ENCODE measurements around the gene TMEM92.
"Not testable (repeated sequence)": the region's sequence is repeated elsewhere in the genome, so short reads cannot be mapped to it uniquely, and the experiment has no call there.

The TMEM92 gene

GRCh38 chr17:50301891-50302584 lies 27.8 kb downstream of the TMEM92 start:
- DNase-seq (ENCODE audit: low spot score), result no peak

- DNase-seq (ENCODE audit: low spot score), result no peak
These were observed 28.8 kb downstream of the TMEM92 start for GRCh38 chr17:50303051-50303450.

DNA sequence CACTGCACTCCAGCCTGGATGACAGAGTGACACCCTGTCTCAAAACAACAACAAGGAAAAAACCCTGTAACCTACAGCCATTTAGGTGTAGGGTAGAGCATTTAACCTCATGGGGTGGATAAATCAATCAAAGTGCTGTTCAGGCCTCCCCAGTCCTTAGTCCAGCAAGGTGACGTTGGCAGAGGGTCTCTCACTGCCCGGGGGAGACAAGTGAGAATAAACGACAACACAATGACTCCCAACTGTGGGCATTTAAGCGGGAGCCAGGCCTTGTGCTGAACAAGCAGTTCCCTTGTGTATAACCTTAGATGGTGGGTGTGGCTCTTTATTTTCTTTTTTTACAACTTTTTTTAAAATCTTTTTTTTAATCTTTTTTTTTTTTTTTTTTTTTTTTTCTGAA lies 29.3 kb downstream of the TMEM92 start:
- DNase-seq (ENCODE audit: low spot score), result no peak

DNA sequence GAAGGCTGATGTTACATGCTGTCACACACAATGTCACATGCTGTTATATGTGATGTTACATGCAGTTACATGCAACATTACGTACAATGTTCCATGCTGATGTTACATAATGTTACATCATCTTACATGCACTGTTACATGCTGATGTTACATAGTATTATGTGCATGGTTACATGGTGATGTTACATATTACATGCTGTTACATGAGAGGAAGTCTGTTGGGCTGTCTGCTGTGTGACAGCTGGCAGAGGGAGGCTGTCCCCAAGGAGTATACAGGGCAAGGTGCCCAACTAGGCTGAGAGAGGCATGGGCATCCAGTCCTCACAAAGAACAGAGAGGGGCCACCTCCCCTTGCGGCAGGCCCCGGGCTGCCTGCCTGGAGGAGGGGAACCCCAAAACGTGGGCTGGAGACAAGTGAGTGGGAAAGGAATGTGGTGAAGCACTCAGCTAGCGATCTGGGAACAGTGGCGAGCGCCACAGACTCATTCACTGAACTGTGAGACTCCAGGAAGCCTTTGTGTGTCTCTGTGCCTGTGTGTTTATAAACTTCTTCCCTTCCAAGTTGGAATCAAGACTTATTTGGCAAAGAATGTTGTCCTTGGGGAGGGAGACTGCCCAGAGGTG lies 30.6 kb downstream of the TMEM92 start:
- no peak for DNase-seq (ENCODE audit: low spot score)

DNA sequence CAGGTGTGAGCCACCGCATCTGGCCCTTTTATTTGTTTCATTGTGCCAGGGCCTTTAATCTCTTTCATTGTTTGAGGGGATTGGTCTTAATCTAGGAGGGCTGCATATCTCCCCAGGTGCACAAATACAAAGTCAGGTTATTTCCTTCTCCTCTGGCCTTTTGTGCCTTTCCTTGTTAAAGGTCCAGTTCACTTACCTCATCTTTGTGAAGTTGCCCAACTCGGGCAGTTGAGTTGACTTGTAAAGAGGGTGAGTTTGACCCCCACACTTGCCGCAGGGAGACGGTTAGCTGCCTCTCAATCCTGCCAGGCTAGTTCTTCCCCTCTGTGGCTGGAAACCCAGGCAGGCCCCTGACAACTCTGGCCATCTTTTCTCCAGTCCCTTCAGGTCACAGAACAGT lies 33.4 kb downstream of the TMEM92 start:
- no peak for DNase-seq (ENCODE audit: low spot score)

DNA sequence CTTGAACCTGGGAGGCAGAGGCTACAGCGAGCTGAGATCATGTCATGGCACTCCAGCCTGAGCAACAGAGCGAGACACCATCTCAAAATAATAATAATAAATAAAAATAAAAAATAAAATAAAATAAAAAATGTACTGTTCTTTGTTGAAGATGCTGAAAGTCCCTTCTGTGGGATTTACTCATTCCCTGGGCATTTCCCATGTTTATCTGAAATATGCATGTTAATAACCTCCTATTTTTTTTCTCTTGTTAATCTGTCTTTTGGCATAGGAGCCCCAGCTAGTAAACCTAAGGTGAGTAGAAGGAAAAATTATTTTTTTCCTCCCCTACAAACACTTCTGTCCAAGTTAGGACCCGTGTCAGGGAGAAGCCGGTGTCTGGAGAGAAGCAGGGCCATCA lies 34.4 kb downstream of the TMEM92 start:
- no peak for DNase-seq (ENCODE audit: low spot score)

- DNase-seq (ENCODE audit: low spot score), result no peak
These were observed 36.3 kb downstream of the TMEM92 start for GRCh38 chr17:50310455-50311111.

DNA sequence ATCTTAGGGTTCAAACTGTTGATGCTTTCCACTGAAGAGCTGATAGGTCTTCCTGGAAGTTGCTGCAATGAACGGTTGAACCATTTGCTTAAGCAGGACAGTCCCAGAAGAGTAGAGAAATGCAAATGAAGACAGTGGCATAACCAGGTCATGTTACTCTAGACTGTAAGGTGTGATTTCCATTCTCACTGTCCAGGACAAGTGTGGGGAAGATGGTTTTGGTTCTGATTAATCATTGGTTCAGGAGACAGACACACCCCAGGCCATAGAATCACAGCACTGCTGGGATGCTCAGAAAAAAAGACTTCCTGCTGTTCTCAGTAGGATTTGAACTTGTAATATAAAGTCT lies 36.8 kb downstream of the TMEM92 start:
- DNase-seq (ENCODE audit: low spot score), result no peak

DNA sequence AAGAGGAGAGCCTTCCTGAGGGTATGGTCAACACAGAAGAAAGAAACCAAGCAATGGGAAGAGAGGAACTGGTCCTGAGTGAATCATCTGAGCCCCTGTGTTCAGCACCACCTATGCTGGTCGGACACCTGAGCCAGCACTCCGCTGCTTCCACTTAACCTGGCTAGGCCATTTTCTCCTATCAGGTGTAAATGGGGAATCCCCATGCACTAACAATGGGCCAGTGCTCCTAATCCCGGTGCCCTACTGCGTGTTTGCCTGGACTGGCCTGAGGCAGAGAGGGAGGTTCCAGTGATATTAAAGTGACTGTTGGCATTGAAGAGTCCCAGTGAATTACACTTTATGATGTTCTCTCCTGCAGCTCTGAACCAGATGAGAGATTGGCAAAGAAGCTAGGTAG lies 37.2 kb downstream of the TMEM92 start:
- no peak for DNase-seq (ENCODE audit: low spot score)

DNA sequence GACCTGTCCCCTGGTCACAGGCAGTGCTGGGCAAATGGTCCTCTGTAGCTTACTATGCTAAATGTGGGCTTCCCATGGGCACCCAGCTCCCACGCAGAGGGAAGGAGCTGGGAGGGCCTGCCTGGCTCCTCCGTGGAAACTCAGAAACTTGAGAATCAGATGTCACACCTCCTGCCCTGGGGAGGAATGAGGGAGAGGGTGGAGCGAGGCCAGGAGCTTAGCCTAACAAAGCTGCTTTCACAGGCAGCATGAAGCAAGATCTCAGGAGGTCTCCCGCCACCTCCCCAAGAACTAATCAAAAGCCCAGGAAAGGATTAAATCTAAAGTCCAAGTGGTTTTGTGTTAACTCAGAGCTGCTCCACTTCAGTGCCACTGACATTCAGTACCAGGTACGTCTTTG lies 38.0 kb downstream of the TMEM92 start:
- DNase-seq (ENCODE audit: low spot score), result no peak

DNA sequence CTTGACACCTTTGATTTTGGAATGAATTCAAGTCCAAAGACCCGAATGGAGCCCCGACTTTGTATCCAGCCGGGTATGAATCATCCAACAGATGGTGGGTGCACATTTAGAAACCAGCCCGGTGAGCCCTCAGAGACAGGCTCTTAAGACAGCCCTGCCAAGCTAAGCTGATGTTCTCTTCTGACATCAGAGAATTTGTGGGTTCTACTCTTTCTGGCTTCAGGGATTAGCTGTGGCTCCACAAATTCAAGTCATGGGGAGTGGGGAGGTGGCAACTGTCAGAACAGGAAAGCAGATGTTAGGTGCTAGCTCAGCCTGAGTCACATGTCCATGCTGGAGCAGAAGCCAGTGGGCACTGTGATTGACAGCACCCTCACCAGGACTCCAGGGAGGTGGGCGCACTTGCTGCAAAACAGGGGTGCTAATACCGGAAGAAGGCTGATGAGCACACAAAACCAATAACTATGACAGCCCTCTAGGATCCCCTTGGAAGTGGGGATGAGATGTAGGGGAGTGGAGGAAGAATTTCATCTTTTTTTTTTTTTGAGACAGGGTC lies 40.3 kb downstream of the TMEM92 start:
- no peak for DNase-seq (ENCODE audit: low spot score)

GRCh38 chr17:50316016-50316587 lies 41.8 kb downstream of the TMEM92 start:
- DNase-seq (ENCODE audit: low spot score), result no peak

- not testable (repeated sequence) for DNase-seq (ENCODE audit: low spot score)
These were observed 42.4 kb downstream of the TMEM92 start for GRCh38 chr17:50316660-50317059.

DNA sequence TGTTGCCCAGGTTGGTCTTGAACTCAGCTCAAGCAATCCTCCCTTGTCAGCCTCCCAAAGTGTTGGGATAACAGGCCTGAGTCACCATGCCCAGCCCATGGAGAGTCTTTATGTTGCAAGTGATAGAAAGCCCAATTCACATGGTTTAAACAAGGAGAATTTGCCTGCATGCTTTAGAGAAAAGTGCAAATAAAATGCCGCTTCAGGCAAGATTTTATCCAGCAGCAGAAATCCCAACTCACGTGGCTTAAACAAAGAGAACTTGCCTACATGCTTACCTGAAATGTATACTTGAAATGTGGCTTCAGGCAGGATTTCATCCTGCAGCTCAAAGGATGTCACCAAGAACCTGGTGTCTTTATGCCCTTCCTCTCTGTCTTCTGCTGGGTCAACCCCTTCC lies 42.9 kb downstream of the TMEM92 start:
- no peak for DNase-seq (ENCODE audit: low spot score)

- no peak for DNase-seq (ENCODE audit: low spot score)
These were observed 44.4 kb downstream of the TMEM92 start for GRCh38 chr17:50318501-50319285.

- DNase-seq (ENCODE audit: low spot score), result no peak
These were observed 45.2 kb downstream of the TMEM92 start for GRCh38 chr17:50319306-50320004.

GRCh38 chr17:50322271-50322670 lies 48.0 kb downstream of the TMEM92 start:
- no peak for DNase-seq (ENCODE audit: low spot score)

DNA sequence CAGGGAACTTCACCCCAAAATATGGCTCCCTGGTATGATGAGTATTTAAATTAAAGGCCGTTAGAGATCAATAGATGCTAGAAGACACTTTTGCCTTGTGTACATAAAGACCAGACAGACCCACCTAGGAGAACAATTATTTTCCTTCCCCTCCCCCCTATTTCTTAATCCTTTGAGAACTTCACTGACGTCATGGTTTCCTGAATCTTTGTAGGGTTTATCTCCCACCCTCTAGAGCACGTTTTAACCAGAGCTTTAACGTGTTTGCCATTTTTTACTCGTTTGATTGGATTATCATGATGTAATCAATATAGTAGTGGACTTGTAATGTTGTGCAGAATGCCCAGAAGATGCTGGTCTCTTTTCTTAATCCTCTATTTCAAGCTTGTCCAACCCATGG lies 48.8 kb downstream of the TMEM92 start:
- no peak for DNase-seq (ENCODE audit: low spot score)

DNA sequence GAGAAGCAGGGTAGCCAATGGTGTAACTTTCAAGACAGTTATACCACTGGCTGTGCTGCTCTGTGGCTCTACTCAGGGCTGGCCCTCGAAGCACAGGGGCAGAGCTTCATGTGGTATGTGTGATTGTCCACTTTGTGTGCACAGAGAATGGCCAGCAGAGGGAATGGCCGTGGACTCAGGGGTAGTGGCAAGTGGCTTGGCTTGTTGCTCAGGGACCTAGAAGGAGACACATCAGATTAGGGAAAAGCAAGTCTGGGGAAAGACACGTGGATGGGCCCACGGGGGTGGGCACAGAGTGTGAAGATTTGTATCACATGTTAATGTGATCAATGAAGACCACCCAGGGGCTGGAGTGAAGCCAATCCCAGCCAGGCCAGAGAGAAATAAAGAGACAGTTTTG lies 51.6 kb downstream of the TMEM92 start:
- DNase-seq (ENCODE audit: low spot score), result no peak

- DNase-seq (ENCODE audit: low spot score), result no peak
These were observed 52.6 kb downstream of the TMEM92 start for GRCh38 chr17:50326831-50327364.

All from HuH-7.5 (cell line).